ENCODE measurements around the gene PNMA8A. TPM values are rescaled to one million over a fixed set of nuclear protein-coding genes. Genes with fewer than 3 reads are reported as not detected.

Gene PNMA8A
- total RNA-seq, 2 experiments from 2014 or later: not detected

DNA sequence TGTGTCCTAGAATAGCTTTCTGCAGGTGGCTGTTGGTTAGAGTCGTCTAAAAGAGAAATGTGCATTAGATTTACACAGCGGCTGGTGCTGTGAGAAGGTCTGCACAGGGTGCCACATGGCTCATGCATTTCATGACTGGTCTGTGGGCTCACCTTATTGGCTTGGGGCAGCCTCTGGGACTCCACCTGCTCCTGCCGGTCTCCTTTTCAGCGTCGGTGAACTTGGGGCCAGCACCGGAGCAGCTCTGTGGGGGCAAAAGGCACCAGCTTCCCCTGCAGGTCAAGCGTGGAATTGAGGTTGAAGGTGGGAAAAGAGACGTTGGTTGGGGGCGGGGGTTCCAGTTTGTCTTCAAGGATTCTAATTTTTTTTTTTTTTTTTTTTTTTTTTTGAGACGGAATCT, 39.5 kb downstream of the PNMA8A start:
- POLR2A ChIA-PET: interaction anchor here (0.7 to 1.0 kb wide), 3 partner anchors 13 to 34 kb away, joined by 3 to 6 read pairs (median 4); no protein-coding TSS in a partner anchor
- intact Hi-C loops (cut with micrococcal nuclease; ENCODE audit: unreplicated experiment): loop anchor here (1.0 to 5.0 kb wide), 2 partner anchors 30 to 55 kb away; no protein-coding TSS in a partner anchor

DNA sequence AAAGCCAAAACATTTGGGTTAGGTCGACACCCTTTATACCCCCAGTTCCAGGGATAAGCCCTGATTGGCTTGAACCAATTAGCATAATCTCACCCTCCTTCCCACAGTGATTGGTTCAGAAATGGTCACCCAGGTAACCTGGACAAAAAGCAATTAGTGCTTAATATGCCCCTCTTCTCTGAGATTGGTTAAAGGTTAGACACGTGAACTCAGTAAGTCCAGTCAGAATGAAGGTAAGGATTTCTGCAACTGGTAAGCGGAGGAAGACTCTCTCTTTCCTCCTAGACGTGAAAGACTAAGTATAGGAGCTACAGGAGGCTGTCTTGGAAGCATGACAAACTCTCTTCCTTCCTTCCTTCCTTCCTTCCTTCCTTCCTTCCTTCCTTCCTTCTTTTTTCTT, 41.4 kb downstream of the PNMA8A start:
- POLR2A ChIA-PET: no interaction called here
- Histone ChIP-seq H4K20me1 (ENCODE audit: insufficient read depth, low read length) (no peaks in the 10 kb centered on the region), H3K4me2 (ENCODE audit: low read length) (peak overlapping the region; percentile 70), H2AFZ (ENCODE audit: low read length) (peak overlapping the region; percentile 61; the same call in 1 of the 2 replicates), H3K27ac (ENCODE audit: low read depth, low read length, poor library complexity, severe bottlenecking) (peak overlapping the region; percentile 83), H3K36me3 (ENCODE audit: insufficient read depth, low read length) (no peaks in the 10 kb centered on the region), H3K4me3 (ENCODE audit: low read depth, low read length, poor library complexity, severe bottlenecking) (no peak overlapping the region), H3K9me3 (ENCODE audit: low read length) (no peaks in the 10 kb centered on the region), H3K9me2 (ENCODE audit: insufficient read depth, low read length) (no peaks in the 10 kb centered on the region), H3K79me2 (ENCODE audit: insufficient read depth, low read depth, low read length) (no peaks in the 10 kb centered on the region), H3K4me1 (ENCODE audit: insufficient read depth, low read length, poor library complexity, severe bottlenecking) (peaks cover 64% of the 10 kb centered on the region)
- no TSS peak for BruUV-seq (replicated peaks)
- CTCF ChIA-PET (ENCODE audit: unreplicated experiment): no interaction called here
- TF ChIP-seq EZH2phosphoT487 (IDR thresholded peaks at IDR 0.05; ENCODE audit: borderline replicate concordance, low read depth, low read length): no peak
- TF ChIP-seq, protein P1, sequence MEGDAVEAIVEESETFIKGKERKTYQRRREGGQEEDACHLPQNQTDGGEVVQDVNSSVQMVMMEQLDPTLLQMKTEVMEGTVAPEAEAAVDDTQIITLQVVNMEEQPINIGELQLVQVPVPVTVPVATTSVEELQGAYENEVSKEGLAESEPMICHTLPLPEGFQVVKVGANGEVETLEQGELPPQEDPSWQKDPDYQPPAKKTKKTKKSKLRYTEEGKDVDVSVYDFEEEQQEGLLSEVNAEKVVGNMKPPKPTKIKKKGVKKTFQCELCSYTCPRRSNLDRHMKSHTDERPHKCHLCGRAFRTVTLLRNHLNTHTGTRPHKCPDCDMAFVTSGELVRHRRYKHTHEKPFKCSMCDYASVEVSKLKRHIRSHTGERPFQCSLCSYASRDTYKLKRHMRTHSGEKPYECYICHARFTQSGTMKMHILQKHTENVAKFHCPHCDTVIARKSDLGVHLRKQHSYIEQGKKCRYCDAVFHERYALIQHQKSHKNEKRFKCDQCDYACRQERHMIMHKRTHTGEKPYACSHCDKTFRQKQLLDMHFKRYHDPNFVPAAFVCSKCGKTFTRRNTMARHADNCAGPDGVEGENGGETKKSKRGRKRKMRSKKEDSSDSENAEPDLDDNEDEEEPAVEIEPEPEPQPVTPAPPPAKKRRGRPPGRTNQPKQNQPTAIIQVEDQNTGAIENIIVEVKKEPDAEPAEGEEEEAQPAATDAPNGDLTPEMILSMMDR (conservative IDR thresholded peaks at IDR 0.05; ENCODE audit: low read length): no peak
- DNase-seq (ENCODE audit: low spot score): peak; percentile 51
- intact Hi-C loops (cut with micrococcal nuclease; ENCODE audit: unreplicated experiment): loop anchor here (5.0 kb wide), 1 partner anchor 57 kb away; no protein-coding TSS in a partner anchor

More for the DNA sequence above, 39.5 kb downstream of the PNMA8A start:
- TF ChIP-seq EZH2phosphoT487 (IDR thresholded peaks at IDR 0.05; ENCODE audit: borderline replicate concordance, low read depth, low read length): no peak
- TF ChIP-seq, protein P1 (conservative IDR thresholded peaks at IDR 0.05; ENCODE audit: low read length): peak; percentile 75
- Histone ChIP-seq H3K9me2 (ENCODE audit: insufficient read depth, low read length) (no peaks in the 10 kb centered on the region), H3K4me3 (ENCODE audit: low read depth, low read length, poor library complexity, severe bottlenecking) (peak overlapping the region; percentile 38), H3K4me1 (ENCODE audit: insufficient read depth, low read length, poor library complexity, severe bottlenecking) (peaks cover 60% of the 10 kb centered on the region), H3K9me3 (ENCODE audit: low read length) (no peaks in the 10 kb centered on the region), H2AFZ (ENCODE audit: low read length) (peak overlapping the region; percentile 61; the same call in 1 of the 2 replicates), H3K36me3 (ENCODE audit: insufficient read depth, low read length) (no peaks in the 10 kb centered on the region), H3K79me2 (ENCODE audit: insufficient read depth, low read depth, low read length) (no peaks in the 10 kb centered on the region), H3K27ac (ENCODE audit: low read depth, low read length, poor library complexity, severe bottlenecking) (peak overlapping the region; percentile 83), H3K4me2 (ENCODE audit: low read length) (peak overlapping the region; percentile 70), H4K20me1 (ENCODE audit: insufficient read depth, low read length) (no peaks in the 10 kb centered on the region)
- BruUV-seq (replicated peaks): no TSS peak
- CTCF ChIA-PET (ENCODE audit: unreplicated experiment): interaction anchor here (0.6 to 0.8 kb wide), 2 partner anchors 27 to 227 kb away, joined by 3 to 4 read pairs; no protein-coding TSS in a partner anchor
- DNase-seq (ENCODE audit: low spot score): peak; percentile 90
